ENCODE measurements around the gene PLD3. TPM values are rescaled to one million over a fixed set of nuclear protein-coding genes. Genes with fewer than 3 reads are reported as not detected.

Gene PLD3
- total RNA-seq, 2 donors from 2014 or later = 155 to 162 TPM

- DNase-seq (no peak), ATAC-seq (no peak)
- H3K27me3 ChIP-seq = no peaks in the 10 kb centered on the region
- peaks cover 0 to 13% of the 10 kb centered on the region in 2 donors for H3K36me3 ChIP-seq (replicated peaks in 1 of 2; ENCODE audit: insufficient read depth in 1 of 2, low read depth in 2 of 2)
- WGBS, 2 donors = 81 to 93% methylated on average over 13 to 25 of the region's 25 CpGs
- H3K27ac ChIP-seq = no peak overlapping the region
- H3K4me1 ChIP-seq = no peaks in the 10 kb centered on the region
- H3K4me3 ChIP-seq = no peak overlapping the region
- intact Hi-C loops (cut with DNase I) = no loop called here
- H3K9me3 ChIP-seq = no peaks in the 10 kb centered on the region
- TF ChIP-seq POLR2A (IDR thresholded peaks at IDR 0.05) (no peak), CTCF (IDR thresholded peaks at IDR 0.05) (no peak)
Observed at GRCh38 chr19:40377876-40378385, 29.4 kb downstream of the PLD3 start.

- Histone ChIP-seq H3K4me3 (no peak overlapping the region), H3K9me3 (no peaks in the 10 kb centered on the region), H3K4me1 (no peaks in the 10 kb centered on the region), H3K27me3 (no peaks in the 10 kb centered on the region), H3K27ac (no peak overlapping the region), H3K36me3 (replicated peaks in 1 of 2; ENCODE audit: insufficient read depth in 1 of 2, low read depth in 2 of 2) (peaks cover 0 to 10% of the 10 kb centered on the region in 2 donors)
- no peak for ATAC-seq
- 83% methylated on average over 2 of the region's 2 CpGs; no CpG with 5 or more reads in 1 of the 2 donors for WGBS, 2 donors
- no peak for TF ChIP-seq CTCF (IDR thresholded peaks at IDR 0.05)
- no peak for TF ChIP-seq POLR2A (IDR thresholded peaks at IDR 0.05)
- no peak for DNase-seq
- intact Hi-C loops (cut with DNase I) = no loop called here
Observed at GRCh38 chr19:40378509-40378908, 30.0 kb downstream of the PLD3 start.

- Histone ChIP-seq H3K36me3 (replicated peaks in 1 of 2; ENCODE audit: insufficient read depth in 1 of 2, low read depth in 2 of 2) (peaks cover 0 to 5% of the 10 kb centered on the region in 2 donors), H3K4me1 (no peaks in the 10 kb centered on the region), H3K9me3 (no peaks in the 10 kb centered on the region), H3K27ac (no peak overlapping the region), H3K27me3 (no peaks in the 10 kb centered on the region), H3K4me3 (no peak overlapping the region)
- WGBS, 2 donors = 84 to 90% methylated on average over 2 to 11 of the region's 11 CpGs
- intact Hi-C loops (cut with DNase I) = no loop called here
- no peak for DNase-seq
- no peak for ATAC-seq
- no peak for TF ChIP-seq CTCF (IDR thresholded peaks at IDR 0.05)
- no peak for TF ChIP-seq POLR2A (IDR thresholded peaks at IDR 0.05)
Observed at GRCh38 chr19:40379446-40380198, 31.1 kb downstream of the PLD3 start.

- no peak overlapping the region for H3K27ac ChIP-seq
- WGBS, 2 donors = 80 to 92% methylated on average over 5 to 35 of the region's 37 CpGs
- intact Hi-C loops (cut with DNase I) = no loop called here
- peak in 1 of 4 donors; percentile 24 for DNase-seq
- no peak for ATAC-seq
- no peaks in the 10 kb centered on the region for H3K27me3 ChIP-seq
- H3K4me1 ChIP-seq = no peaks in the 10 kb centered on the region
- TF ChIP-seq POLR2A (IDR thresholded peaks at IDR 0.05) (no peak), CTCF (IDR thresholded peaks at IDR 0.05) (no peak)
- H3K36me3 ChIP-seq (replicated peaks in 1 of 2; ENCODE audit: insufficient read depth in 1 of 2, low read depth in 2 of 2) = peaks cover 0 to 5% of the 10 kb centered on the region in 2 donors
- H3K4me3 ChIP-seq = no peak overlapping the region
- H3K9me3 ChIP-seq = no peaks in the 10 kb centered on the region
Observed at GRCh38 chr19:40380199-40381037, 31.9 kb downstream of the PLD3 start.

Measured in body of pancreas (tissue), 4 donors.